Endodermal cell (in vitro differentiated cells): ENCODE measurements around the gene ACTN4. TPM values are rescaled to one million over a fixed set of nuclear protein-coding genes. Genes with fewer than 3 reads are reported as not detected.
"Not testable (repeated sequence)": the region's sequence is repeated elsewhere in the genome, so short reads cannot be mapped to it uniquely, and the experiment has no call there.

Experiments used
- DNase-seq: peaks from one replicate; pipeline ENCODE4 v3.0.0-alpha.2; 2017
- H3K27ac ChIP-seq: 2 replicates; pipeline ENCODE4 v1.5.1; 2013; ENCODE audit warnings: mild to moderate bottlenecking, low read depth, low read length, moderate library complexity
- H3K27me3 ChIP-seq: 2 replicates; pipeline ENCODE4 v1.6.1; 2013; ENCODE audit warnings: mild to moderate bottlenecking, low read length, moderate library complexity; ENCODE audit not compliant: insufficient read depth, control insufficient read depth, poor library complexity, severe bottlenecking
- H3K36me3 ChIP-seq: 2 replicates; pipeline ENCODE4 v1.7.0; 2013; ENCODE audit warnings: mild to moderate bottlenecking, low read length, moderate library complexity; ENCODE audit not compliant: control insufficient read depth, insufficient read depth
- H3K4me1 ChIP-seq: one replicate; pipeline ENCODE4 v1.7.0; 2013; ENCODE audit warnings: low read length; ENCODE audit not compliant: control insufficient read depth, insufficient read depth
- H3K4me3 ChIP-seq: 2 replicates; pipeline ENCODE4 v1.5.1; 2013; ENCODE audit warnings: mild to moderate bottlenecking, low read length, moderate library complexity
- H3K9ac ChIP-seq: 2 replicates; pipeline ENCODE4 v1.6.1; 2013; ENCODE audit warnings: mild to moderate bottlenecking, low read length, moderate library complexity; ENCODE audit not compliant: poor library complexity, severe bottlenecking; ENCODE audit errors: extremely low read depth
- H3K9me3 ChIP-seq: 2 replicates; pipeline ENCODE4 v1.6.1; 2013; ENCODE audit warnings: mild to moderate bottlenecking, low read length, moderate library complexity; ENCODE audit not compliant: control insufficient read depth
- H3K27ac Mint-ChIP-seq: 2 replicates; pipeline ENCODE4 v1.8.0; 2020; ENCODE audit warnings: mixed read lengths
- H3K27me3 Mint-ChIP-seq: 2 replicates; pipeline ENCODE4 v1.8.0; 2021; ENCODE audit warnings: mild to moderate bottlenecking, mixed read lengths; ENCODE audit not compliant: insufficient read depth
- H3K36me3 Mint-ChIP-seq: 2 replicates; pipeline ENCODE4 v1.8.0; 2020; ENCODE audit warnings: low read depth, mixed read lengths
- H3K4me1 Mint-ChIP-seq: 2 replicates; pipeline ENCODE4 v1.8.0; 2020; ENCODE audit warnings: mixed read lengths
- H3K4me3 Mint-ChIP-seq: 2 replicates; pipeline ENCODE4 v1.8.0; 2020; ENCODE audit warnings: mild to moderate bottlenecking, moderate library complexity, mixed read lengths
- H3K9me3 Mint-ChIP-seq: 2 replicates; pipeline ENCODE4 v1.8.0; 2020; ENCODE audit warnings: mild to moderate bottlenecking, mixed read lengths
- WGBS, 2 experiments: methylation state at CpG; one replicate each; pipeline versions ENCODE4 v1.1.5 to v1.1.7; 2013; ENCODE audit warnings: missing lambda C conversion rate in 2 of 2, mixed read lengths in 1 of 2; ENCODE audit not compliant: insufficient coverage in 1 of 2, insufficient read length in 1 of 2; 5-methylcytosine and 5-hydroxymethylcytosine counted together
- total RNA-seq, 2 donors: library from RNA; stranded (reverse); fragmentation: NEBNext Ultra II Directional in 1 of 2; extraction: Animal tissue kit (Norgen Biotek cat#: 25700) in 1 of 2; gene quantifications; 2 replicates in 1 of 2; 3 replicates in 1 of 2; pipeline ENCODE4 v1.2.1, GENCODE V29; 2021
- TF ChIP-seq, protein P1 (sequence below): fragments of 200-600 bp; sonication (generic); conservative IDR thresholded peaks from 2 replicates; pipeline ENCODE4 v1.5.0; 2021; ENCODE audit warnings: antibody characterized with exemption, mild to moderate bottlenecking

Gene ACTN4
- total RNA-seq, 2 donors from 2014 or later = 378 to 437 TPM

DNA sequence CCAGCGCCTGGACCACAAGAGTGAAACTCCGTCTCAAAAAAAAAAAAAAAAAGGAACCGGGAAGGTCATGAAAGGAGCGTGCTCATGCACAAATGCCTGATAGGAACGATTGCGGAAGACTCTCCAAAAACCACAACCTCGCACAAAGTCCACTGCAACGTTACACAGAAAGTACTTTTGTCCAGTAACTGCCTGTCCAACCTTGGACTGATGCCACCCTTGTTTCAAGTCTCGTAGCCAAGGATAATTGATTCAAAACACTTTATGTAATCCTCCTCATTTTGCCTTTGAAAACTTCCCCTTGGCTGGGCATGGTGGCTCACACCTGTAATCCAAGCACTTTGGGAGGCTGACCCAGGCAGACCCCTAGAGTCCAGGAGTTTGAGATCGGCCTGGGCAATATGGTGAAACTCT is 112.1 kb downstream of the ACTN4 start:
- Histone ChIP-seq H3K36me3 (no peaks in the 10 kb centered on the region), H3K9me3 (peaks cover 4% of the 10 kb centered on the region), H3K27me3 (no peaks in the 10 kb centered on the region), H3K4me3 (no peak overlapping the region), H3K27ac (no peak overlapping the region), H3K4me1 (no peaks in the 10 kb centered on the region), H3K9ac (no peak overlapping the region)
- Mint-ChIP-seq H3K27me3 (no peaks in the 10 kb centered on the region), H3K9me3 (no peaks in the 10 kb centered on the region), H3K36me3 (peaks cover 2% of the 10 kb centered on the region), H3K27ac (no peak overlapping the region), H3K4me3 (no peak overlapping the region), H3K4me1 (no peaks in the 10 kb centered on the region)
- no peak for DNase-seq
- WGBS, 2 experiments = 81 to 84% methylated on average over 8 to 10 of the region's 10 CpGs
- TF ChIP-seq, protein P1, sequence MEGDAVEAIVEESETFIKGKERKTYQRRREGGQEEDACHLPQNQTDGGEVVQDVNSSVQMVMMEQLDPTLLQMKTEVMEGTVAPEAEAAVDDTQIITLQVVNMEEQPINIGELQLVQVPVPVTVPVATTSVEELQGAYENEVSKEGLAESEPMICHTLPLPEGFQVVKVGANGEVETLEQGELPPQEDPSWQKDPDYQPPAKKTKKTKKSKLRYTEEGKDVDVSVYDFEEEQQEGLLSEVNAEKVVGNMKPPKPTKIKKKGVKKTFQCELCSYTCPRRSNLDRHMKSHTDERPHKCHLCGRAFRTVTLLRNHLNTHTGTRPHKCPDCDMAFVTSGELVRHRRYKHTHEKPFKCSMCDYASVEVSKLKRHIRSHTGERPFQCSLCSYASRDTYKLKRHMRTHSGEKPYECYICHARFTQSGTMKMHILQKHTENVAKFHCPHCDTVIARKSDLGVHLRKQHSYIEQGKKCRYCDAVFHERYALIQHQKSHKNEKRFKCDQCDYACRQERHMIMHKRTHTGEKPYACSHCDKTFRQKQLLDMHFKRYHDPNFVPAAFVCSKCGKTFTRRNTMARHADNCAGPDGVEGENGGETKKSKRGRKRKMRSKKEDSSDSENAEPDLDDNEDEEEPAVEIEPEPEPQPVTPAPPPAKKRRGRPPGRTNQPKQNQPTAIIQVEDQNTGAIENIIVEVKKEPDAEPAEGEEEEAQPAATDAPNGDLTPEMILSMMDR = no peak

GRCh38 chr19:38760805-38761517 is 113.5 kb downstream of the ACTN4 start:
- not testable (repeated sequence) for H3K27me3 ChIP-seq, H3K9ac ChIP-seq, H3K4me3 ChIP-seq, H3K9me3 ChIP-seq, H3K36me3 ChIP-seq, H3K27ac ChIP-seq, H3K4me3 Mint-ChIP-seq, H3K27me3 Mint-ChIP-seq, DNase-seq, H3K4me1 ChIP-seq, H3K36me3 Mint-ChIP-seq, H3K27ac Mint-ChIP-seq, H3K4me1 Mint-ChIP-seq, H3K9me3 Mint-ChIP-seq
- 81% methylated on average over 4 of the region's 6 CpGs; no CpG with 5 or more reads in 1 of the 2 experiments for WGBS, 2 experiments

DNA sequence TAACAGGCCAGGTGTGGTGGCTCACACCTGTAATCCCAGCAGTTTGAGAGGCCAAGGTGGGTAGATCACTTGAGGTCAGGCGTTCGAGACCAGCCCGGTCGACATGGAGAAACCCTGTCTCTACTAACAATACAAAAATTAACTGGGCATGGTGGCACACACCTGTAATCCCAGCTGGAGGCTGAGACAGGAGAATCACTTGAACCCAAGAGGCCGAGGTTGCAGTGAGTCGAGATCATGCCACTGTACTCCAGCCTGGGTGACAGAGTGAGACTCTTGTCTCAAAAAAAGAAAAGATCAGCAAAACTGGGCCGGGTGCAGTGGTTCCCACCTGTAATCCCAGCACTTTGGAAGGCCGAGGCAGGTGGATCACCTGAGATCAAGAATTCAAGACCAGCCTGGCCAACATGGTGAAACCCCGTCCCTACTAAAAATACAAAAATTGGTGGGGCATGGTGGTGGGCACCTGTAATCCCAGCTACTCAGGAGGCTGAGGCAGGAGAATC is 114.5 kb downstream of the ACTN4 start:
- H3K4me1 ChIP-seq, H3K36me3 ChIP-seq, H3K27ac ChIP-seq, H3K9me3 ChIP-seq, H3K9me3 Mint-ChIP-seq, H3K9ac ChIP-seq, H3K36me3 Mint-ChIP-seq, H3K4me1 Mint-ChIP-seq, H3K4me3 ChIP-seq, H3K27me3 ChIP-seq, H3K4me3 Mint-ChIP-seq, H3K27me3 Mint-ChIP-seq, DNase-seq, H3K27ac Mint-ChIP-seq: not testable (repeated sequence)
- 89 to 95% methylated on average over 6 to 9 of the region's 9 CpGs for WGBS, 2 experiments

DNA sequence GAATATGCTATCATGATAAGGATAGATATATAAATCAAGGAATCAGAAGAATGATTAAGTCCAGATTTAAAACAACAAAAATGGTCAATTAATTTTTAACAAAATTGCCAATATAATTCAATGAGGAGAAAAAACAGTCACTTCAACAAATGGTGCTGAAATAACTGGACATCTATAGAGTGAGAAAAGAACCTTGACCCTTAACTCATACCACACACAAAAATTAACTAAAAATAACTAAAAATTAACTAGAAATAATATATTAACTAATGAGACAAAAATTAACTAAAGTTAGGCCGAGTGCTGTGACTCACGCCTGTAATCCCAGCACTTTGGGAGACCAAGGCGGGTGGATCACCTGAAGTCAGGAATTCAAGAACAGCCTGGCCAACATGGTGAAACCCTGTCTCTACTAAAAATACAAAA is 116.4 kb downstream of the ACTN4 start:
- no peak for DNase-seq
- TF ChIP-seq, protein P1 = no peak
- H3K9ac ChIP-seq = no peak overlapping the region
- no peak overlapping the region for H3K27ac Mint-ChIP-seq
- H3K4me3 Mint-ChIP-seq = no peak overlapping the region
- no peaks in the 10 kb centered on the region for H3K27me3 ChIP-seq
- H3K4me3 ChIP-seq = no peak overlapping the region
- H3K27me3 Mint-ChIP-seq = no peaks in the 10 kb centered on the region
- H3K27ac ChIP-seq = no peak overlapping the region
- no peaks in the 10 kb centered on the region for H3K9me3 Mint-ChIP-seq
- H3K4me1 ChIP-seq = no peaks in the 10 kb centered on the region
- no peaks in the 10 kb centered on the region for H3K4me1 Mint-ChIP-seq
- H3K9me3 ChIP-seq = no peaks in the 10 kb centered on the region
- WGBS, 2 experiments = 80 to 89% methylated on average over 1 to 3 of the region's 3 CpGs
- H3K36me3 ChIP-seq = no peaks in the 10 kb centered on the region
- H3K36me3 Mint-ChIP-seq = no peaks in the 10 kb centered on the region
